ENCODE measurements around the gene FAR2. TPM values are rescaled to one million over a fixed set of nuclear protein-coding genes. Genes with fewer than 3 reads are reported as not detected.

FAR2 gene
- total RNA-seq, 2 experiments from 2014 or later = 9.2 to 9.9 TPM

DNA sequence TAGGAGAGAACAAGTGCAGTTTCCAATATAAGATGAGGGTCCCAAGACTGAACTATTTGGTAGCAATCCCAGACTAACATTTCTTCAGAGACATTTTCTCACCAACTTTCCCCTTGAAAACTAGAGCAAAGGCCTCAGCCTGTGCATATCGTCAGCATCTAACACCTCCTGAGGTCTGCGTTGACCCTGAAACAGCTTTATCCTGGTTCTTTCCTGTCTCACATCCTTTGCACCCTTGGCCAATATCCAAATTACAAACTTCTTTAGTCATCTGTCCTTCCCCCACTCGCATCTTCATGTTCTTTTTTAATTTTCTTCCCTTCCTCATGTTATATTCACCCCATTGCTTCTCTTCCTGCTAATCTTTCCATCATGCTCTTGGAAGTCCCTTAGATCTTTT lies 83.0 kb downstream of the FAR2 start:
- H3K9me3 Mint-ChIP-seq = no peaks in the 10 kb centered on the region
- H3K36me3 Mint-ChIP-seq = no peaks in the 10 kb centered on the region
- CTCF ChIA-PET = no interaction called here
- POLR2A ChIA-PET = no interaction called here
- no peaks in the 10 kb centered on the region for H3K4me1 Mint-ChIP-seq (ENCODE audit: low read depth)
- DNase-seq = no peak
- no peak overlapping the region for H3K4me3 Mint-ChIP-seq
- no peaks in the 10 kb centered on the region for H3K27me3 Mint-ChIP-seq
- no peak overlapping the region for H3K27ac Mint-ChIP-seq
- intact Hi-C loops (cut with micrococcal nuclease) = no loop called here

- H3K36me3 Mint-ChIP-seq = no peaks in the 10 kb centered on the region
- CTCF ChIA-PET = no interaction called here
- H3K4me1 Mint-ChIP-seq (ENCODE audit: low read depth) = no peaks in the 10 kb centered on the region
- H3K4me3 Mint-ChIP-seq = no peak overlapping the region
- no peaks in the 10 kb centered on the region for H3K9me3 Mint-ChIP-seq
- POLR2A ChIA-PET = no interaction called here
- no peak overlapping the region for H3K27ac Mint-ChIP-seq
- DNase-seq = no peak
- intact Hi-C loops (cut with micrococcal nuclease) = no loop called here
- no peaks in the 10 kb centered on the region for H3K27me3 Mint-ChIP-seq
Measured at GRCh38 chr12:29234552-29234951, 85.5 kb downstream of the FAR2 start.

GRCh38 chr12:29234965-29235626 lies 86.0 kb downstream of the FAR2 start:
- Mint-ChIP-seq H3K4me3 (no peak overlapping the region), H3K9me3 (no peaks in the 10 kb centered on the region), H3K27me3 (no peaks in the 10 kb centered on the region), H3K27ac (no peak overlapping the region), H3K36me3 (no peaks in the 10 kb centered on the region), H3K4me1 (ENCODE audit: low read depth) (no peaks in the 10 kb centered on the region)
- no peak for DNase-seq
- ChIA-PET CTCF (no interaction called here), POLR2A (no interaction called here)
- intact Hi-C loops (cut with micrococcal nuclease) = no loop called here

- H3K4me3 Mint-ChIP-seq = no peak overlapping the region
- no peaks in the 10 kb centered on the region for H3K27me3 Mint-ChIP-seq
- peaks cover 18% of the 10 kb centered on the region for H3K4me1 Mint-ChIP-seq (ENCODE audit: low read depth)
- ChIA-PET CTCF (interaction anchor here (0.6 to 0.7 kb wide), 2 partner anchors 174 to 281 kb away, joined by 3 read pairs; no protein-coding TSS in a partner anchor), POLR2A (no interaction called here)
- intact Hi-C loops (cut with micrococcal nuclease) = no loop called here
- no peak overlapping the region for H3K27ac Mint-ChIP-seq
- DNase-seq = no peak
- H3K9me3 Mint-ChIP-seq = peaks cover 5% of the 10 kb centered on the region
- H3K36me3 Mint-ChIP-seq = peaks cover 3% of the 10 kb centered on the region
Measured at GRCh38 chr12:29238822-29239291, 89.8 kb downstream of the FAR2 start.

DNA sequence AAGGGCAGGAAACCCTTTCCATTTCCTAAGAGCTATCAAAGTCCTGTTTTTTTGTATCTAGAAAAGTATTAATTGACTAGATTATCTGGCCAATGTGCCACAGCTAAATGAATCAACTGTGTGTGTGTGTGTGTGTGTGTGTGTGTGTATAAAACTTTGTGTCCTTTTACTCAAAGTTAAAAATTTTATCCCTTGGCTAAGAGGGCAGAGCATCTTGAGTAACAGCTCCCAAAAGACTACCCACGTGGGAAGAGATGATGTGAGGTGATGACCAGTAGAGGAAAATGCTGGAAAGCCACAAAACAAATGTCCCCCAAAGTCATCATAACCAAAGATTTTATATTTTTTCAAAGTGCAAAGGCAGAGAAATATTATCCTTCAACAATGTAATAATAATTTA lies 90.3 kb downstream of the FAR2 start:
- no peak overlapping the region for H3K27ac Mint-ChIP-seq
- H3K9me3 Mint-ChIP-seq = peaks cover 5% of the 10 kb centered on the region
- POLR2A ChIA-PET = no interaction called here
- peaks cover 18% of the 10 kb centered on the region for H3K4me1 Mint-ChIP-seq (ENCODE audit: low read depth)
- CTCF ChIA-PET = interaction anchor here (0.7 kb wide), 1 partner anchor 174 kb away, joined by 3 read pairs; no protein-coding TSS in a partner anchor
- H3K36me3 Mint-ChIP-seq = peaks cover 5% of the 10 kb centered on the region
- H3K27me3 Mint-ChIP-seq = no peaks in the 10 kb centered on the region
- intact Hi-C loops (cut with micrococcal nuclease) = no loop called here
- no peak for DNase-seq
- H3K4me3 Mint-ChIP-seq = no peak overlapping the region

DNA sequence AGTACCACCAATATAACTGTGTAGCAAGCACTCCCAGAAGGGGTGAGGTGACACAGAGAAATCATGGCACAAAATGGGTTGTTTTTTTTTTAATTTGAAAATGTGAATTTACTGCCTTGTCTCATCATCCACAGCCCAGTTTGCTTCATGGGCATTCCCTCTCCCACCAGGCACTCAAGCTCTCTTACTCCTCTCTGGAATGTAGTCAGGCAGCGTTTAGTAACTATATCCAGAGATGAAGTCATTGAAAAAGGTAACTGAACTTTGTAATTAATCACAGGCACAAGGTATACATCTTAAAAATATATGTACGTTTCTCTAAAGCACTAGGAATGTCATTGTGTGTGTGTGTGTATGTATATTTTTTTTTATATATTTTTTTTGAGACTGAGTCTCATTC lies 91.4 kb downstream of the FAR2 start:
- intact Hi-C loops (cut with micrococcal nuclease) = no loop called here
- CTCF ChIA-PET = interaction anchor here (1.4 kb wide), 1 partner anchor 78 kb away, joined by 3 read pairs; no protein-coding TSS in a partner anchor

GRCh38 chr12:29241821-29242591 lies 92.9 kb downstream of the FAR2 start:
- H3K9me3 Mint-ChIP-seq = peaks cover 5% of the 10 kb centered on the region
- H3K4me1 Mint-ChIP-seq (ENCODE audit: low read depth) = peaks cover 18% of the 10 kb centered on the region
- no peak overlapping the region for H3K27ac Mint-ChIP-seq
- H3K4me3 Mint-ChIP-seq = no peak overlapping the region
- ChIA-PET POLR2A (no interaction called here), CTCF (interaction anchor here (0.6 to 1.4 kb wide), 3 partner anchors 76 to 154 kb away, joined by 3 to 5 read pairs (median 4); no protein-coding TSS in a partner anchor)
- peaks cover 5% of the 10 kb centered on the region for H3K36me3 Mint-ChIP-seq
- no peaks in the 10 kb centered on the region for H3K27me3 Mint-ChIP-seq
- DNase-seq = peak; percentile 35
- intact Hi-C loops (cut with micrococcal nuclease) = loop anchor here (1.0 to 2.0 kb wide), 4 partner anchors 77 to 160 kb away; no protein-coding TSS in a partner anchor

More for the DNA sequence above, 91.4 kb downstream of the FAR2 start:
- POLR2A ChIA-PET = no interaction called here
- no peak for DNase-seq
- H3K27me3 Mint-ChIP-seq = no peaks in the 10 kb centered on the region
- H3K4me1 Mint-ChIP-seq (ENCODE audit: low read depth) = peaks cover 18% of the 10 kb centered on the region
- H3K9me3 Mint-ChIP-seq = peaks cover 5% of the 10 kb centered on the region
- H3K36me3 Mint-ChIP-seq = peaks cover 5% of the 10 kb centered on the region
- H3K27ac Mint-ChIP-seq = no peak overlapping the region
- no peak overlapping the region for H3K4me3 Mint-ChIP-seq

DNA sequence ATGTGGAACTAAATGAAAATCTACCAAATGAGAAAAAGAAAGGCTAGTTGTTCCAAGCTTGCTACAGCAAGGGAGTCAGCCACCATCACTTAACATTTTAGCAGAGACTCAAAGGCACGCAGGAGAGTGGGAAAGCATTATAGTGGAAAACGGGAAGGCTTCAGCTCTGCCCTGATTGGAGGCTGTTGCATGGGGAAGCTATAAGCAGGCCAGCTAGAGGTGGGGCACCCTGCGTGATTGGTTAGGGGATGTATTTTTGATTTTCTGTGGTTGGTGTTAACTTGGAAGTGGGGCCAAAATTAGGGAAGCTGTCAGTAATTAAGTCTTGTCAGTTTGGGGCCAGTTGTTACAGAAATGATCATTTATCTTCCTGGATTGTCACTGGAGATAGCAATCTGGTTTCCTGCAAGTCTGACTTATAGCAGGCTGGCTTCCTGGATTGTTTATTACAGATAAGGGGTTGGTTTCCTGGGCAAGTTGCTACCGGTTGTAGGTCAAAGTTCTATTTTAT lies 93.9 kb downstream of the FAR2 start:
- H3K27ac Mint-ChIP-seq = no peak overlapping the region

DNA sequence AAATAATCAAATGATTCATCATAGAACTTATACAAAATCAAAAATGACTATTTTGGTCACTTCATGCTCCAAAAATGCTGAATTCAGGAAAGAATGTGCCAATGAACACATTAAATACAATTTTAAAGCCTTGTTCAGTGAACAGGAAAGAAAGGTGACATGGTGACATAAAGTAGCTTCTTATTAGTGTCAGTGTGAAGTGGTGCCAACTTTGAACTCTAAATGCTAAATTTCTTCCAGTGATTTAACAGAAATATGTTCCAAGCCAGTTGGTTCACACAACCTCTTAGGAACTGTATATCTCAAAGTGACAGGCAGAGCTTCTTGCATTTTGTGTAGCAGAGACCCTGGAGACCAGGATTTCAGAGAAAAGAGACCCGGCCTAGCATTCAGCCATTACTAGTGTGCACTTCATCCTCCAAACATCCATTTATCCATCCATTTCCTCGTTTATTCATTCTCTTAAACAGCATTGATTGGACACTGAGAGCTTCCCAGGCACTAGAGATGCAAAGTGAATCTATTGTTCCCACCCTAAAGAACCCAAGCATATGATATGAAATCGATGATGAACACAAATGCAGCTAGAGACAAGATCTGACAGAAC lies 95.2 kb downstream of the FAR2 start:
- no peak overlapping the region for H3K27ac Mint-ChIP-seq
- CTCF ChIA-PET = no interaction called here
- H3K4me3 Mint-ChIP-seq = no peak overlapping the region
- POLR2A ChIA-PET = no interaction called here
- H3K27me3 Mint-ChIP-seq = no peaks in the 10 kb centered on the region
- peaks cover 18% of the 10 kb centered on the region for H3K4me1 Mint-ChIP-seq (ENCODE audit: low read depth)
- H3K36me3 Mint-ChIP-seq = peaks cover 5% of the 10 kb centered on the region
- no peak for DNase-seq
- intact Hi-C loops (cut with micrococcal nuclease) = no loop called here
- peaks cover 5% of the 10 kb centered on the region for H3K9me3 Mint-ChIP-seq

More for the DNA sequence above, 93.9 kb downstream of the FAR2 start:
- ChIA-PET POLR2A (no interaction called here), CTCF (no interaction called here)
- intact Hi-C loops (cut with micrococcal nuclease) = loop anchor here (1.0 to 2.0 kb wide), 4 partner anchors 76 to 161 kb away; no protein-coding TSS in a partner anchor
- H3K4me3 Mint-ChIP-seq = no peak overlapping the region
- H3K9me3 Mint-ChIP-seq = peaks cover 5% of the 10 kb centered on the region
- no peak for DNase-seq
- no peaks in the 10 kb centered on the region for H3K27me3 Mint-ChIP-seq
- peaks cover 18% of the 10 kb centered on the region for H3K4me1 Mint-ChIP-seq (ENCODE audit: low read depth)
- H3K36me3 Mint-ChIP-seq = peaks cover 5% of the 10 kb centered on the region

- H3K4me3 Mint-ChIP-seq = no peak overlapping the region
- CTCF ChIA-PET = no interaction called here
- H3K36me3 Mint-ChIP-seq = peaks cover 5% of the 10 kb centered on the region
- no peak overlapping the region for H3K27ac Mint-ChIP-seq
- no peaks in the 10 kb centered on the region for H3K27me3 Mint-ChIP-seq
- POLR2A ChIA-PET = no interaction called here
- peaks cover 18% of the 10 kb centered on the region for H3K4me1 Mint-ChIP-seq (ENCODE audit: low read depth)
- intact Hi-C loops (cut with micrococcal nuclease) = no loop called here
- no peak for DNase-seq
- peaks cover 5% of the 10 kb centered on the region for H3K9me3 Mint-ChIP-seq
Measured at GRCh38 chr12:29245246-29245645, 96.2 kb downstream of the FAR2 start.

GRCh38 chr12:29249930-29250329 lies 100.9 kb downstream of the FAR2 start:
- Mint-ChIP-seq H3K4me1 (ENCODE audit: low read depth) (no peaks in the 10 kb centered on the region), H3K4me3 (no peak overlapping the region), H3K9me3 (no peaks in the 10 kb centered on the region), H3K27ac (no peak overlapping the region), H3K27me3 (no peaks in the 10 kb centered on the region), H3K36me3 (no peaks in the 10 kb centered on the region)
- intact Hi-C loops (cut with micrococcal nuclease) = no loop called here
- POLR2A ChIA-PET = interaction anchor here (0.8 kb wide), 1 partner anchor 28 kb away, joined by 3 read pairs; no protein-coding TSS in a partner anchor
- DNase-seq = no peak
- CTCF ChIA-PET = no interaction called here
